GM12872 (cell line): ENCODE results near the gene RAI1.

Experiments
- CTCF ChIP-seq: IDR thresholded peaks from 3 replicates; pipeline ENCODE4 v1.5.1; 2011; ENCODE audit warnings: low read depth, mild to moderate bottlenecking, low read length, moderate library complexity; ENCODE audit not compliant: insufficient read depth

RAI1 gene

GRCh38 chr17:17681187-17681743 is at the start of gene RAI1:
Gene RAI1 (plus strand): TSS chr17:17681458. CDS start chr17:17792949, 111,491 bp downstream.
- peak; percentile 62; the same call in 1 of the 3 replicates for TF ChIP-seq CTCF

DNA sequence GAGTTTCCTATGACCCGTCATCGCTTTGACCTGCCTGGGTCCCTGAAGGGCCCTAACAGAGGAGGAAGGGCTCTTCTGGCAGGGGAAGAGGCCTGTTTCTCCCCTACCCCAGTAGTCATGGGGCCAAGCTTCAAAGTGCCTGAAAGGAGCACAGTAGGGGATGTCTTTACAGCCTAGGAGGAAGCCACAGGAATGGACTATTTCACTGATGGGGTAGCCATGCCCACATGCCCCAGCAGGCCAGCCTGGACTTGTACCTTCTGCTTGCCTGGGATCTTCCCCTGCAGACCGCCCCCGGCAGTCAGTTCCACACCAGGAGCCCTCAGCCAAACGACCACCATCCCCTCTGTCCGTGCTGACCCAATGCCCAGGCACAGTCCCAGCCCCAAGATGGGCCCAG is 47.9 kb upstream of the RAI1 start:
- no peak for TF ChIP-seq CTCF

DNA sequence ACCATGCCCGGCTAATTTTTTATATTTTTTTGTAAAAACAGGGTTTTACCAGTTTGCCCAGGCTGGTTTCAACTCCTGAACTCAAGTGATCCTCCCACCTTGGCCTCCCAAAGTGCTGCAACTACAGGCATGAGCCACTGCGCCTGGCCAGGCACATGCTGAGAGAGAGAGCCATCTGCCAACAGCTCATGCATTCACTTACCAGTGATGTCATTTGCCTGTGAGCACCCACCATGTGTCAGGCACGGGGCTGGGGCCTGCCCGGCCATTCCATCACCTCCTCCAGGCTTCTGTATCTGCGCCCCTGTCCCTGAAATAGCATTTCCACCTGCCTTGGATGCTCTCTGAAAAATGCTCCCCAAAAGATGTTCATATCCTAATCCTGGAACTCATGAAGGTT is 46.1 kb upstream of the RAI1 start:
- TF ChIP-seq CTCF: no peak

- no peak for TF ChIP-seq CTCF
Observed at GRCh38 chr17:17636272-17636885, 44.9 kb upstream of the RAI1 start.

DNA sequence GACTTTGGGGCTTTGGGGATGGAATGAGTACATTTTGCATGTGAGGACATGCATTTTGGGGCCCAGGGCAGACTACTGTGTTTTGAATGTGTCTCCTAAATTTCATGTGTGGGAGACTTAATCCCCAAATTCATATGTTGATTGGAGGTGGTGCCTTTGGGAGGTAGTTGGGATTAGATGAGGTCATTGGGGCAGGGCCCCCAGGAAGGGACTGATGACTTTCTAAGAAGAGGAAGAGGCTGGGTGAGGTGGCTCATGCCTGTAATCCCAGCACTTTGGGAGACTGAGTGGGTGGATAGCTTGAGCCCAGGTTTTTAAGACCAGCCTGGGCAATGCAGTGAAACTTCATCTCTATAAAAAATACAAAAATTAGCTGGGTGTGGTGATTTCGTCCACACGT is 42.8 kb upstream of the RAI1 start:
- no peak for TF ChIP-seq CTCF

DNA sequence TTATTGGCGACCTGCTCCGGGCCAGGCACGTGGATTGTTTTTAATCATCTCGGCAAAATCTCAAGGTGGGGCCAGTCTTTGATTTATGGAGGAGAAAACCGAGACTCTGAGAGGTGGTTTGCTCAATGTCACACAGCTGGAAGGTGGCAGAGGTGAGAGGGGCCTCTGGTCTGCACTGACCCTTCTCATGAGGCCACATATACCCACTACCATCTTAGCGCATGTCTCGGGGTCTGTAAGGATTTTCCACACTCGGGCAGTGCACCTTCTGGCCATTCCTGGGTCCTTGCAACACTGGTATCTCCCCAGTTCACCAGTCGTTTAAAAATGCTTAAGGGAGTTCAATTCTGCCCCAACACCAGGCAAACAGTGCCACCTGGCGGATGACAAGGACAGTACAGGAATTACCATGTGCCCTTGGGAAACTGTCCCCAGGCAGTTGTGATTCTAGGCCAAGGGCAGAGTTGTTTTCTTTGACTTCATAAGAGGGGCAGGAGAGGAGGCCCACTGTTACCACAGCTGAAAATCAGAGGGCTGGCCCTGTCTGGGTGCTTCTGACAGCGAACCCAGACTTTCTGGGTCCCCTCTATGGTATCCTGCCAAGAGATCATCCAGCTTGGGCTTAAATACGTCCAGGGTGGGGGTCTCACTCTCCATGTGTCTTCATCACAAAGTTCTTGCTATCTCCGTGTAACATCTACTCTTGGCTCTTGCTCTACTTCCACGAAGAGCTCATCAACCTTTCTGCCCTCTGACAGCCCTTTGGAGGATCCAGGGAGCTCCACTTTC is 39.4 kb upstream of the RAI1 start:
- peak; percentile 88 for TF ChIP-seq CTCF

- TF ChIP-seq CTCF: no peak
Observed at GRCh38 chr17:17645961-17646360, 35.3 kb upstream of the RAI1 start.
